Mesenteric fat pad (tissue), 1 donor: ENCODE data around the gene NXPH4. TPM values are rescaled to one million over a fixed set of nuclear protein-coding genes. Genes with fewer than 3 reads are reported as not detected.

Source experiments
- DNase-seq: peaks from one replicate; pipeline ENCODE4 v3.0.0-alpha.2; 2020; ENCODE audit warnings: low spot score
- total RNA-seq: library from RNA; stranded (reverse); fragmentation: NEBNext Ultra II Directional; extraction: Animal tissue kit (Norgen Biotek cat#: 25700); gene quantifications from one replicate; pipeline ENCODE4 v1.2.1, GENCODE V29; 2021
- donor health status: DM: yes; HTN: yes; CAD: no.

NXPH4 gene
- total RNA-seq, 1 donor from 2014 or later, result 1.4 TPM

- DNase-seq, result no peak
Measured at GRCh38 chr12:57183939-57184725, 32.5 kb upstream of the NXPH4 start.

- DNase-seq, result no peak
Measured at GRCh38 chr12:57185403-57185802, 31.2 kb upstream of the NXPH4 start.

- no peak for DNase-seq
Measured at GRCh38 chr12:57185906-57186508, 30.6 kb upstream of the NXPH4 start.

GRCh38 chr12:57187222-57188089 lies 29.1 kb upstream of the NXPH4 start:
- DNase-seq, result no peak

- no peak for DNase-seq
Measured at GRCh38 chr12:57188090-57188425, 28.5 kb upstream of the NXPH4 start.

GRCh38 chr12:57190037-57190436 lies 26.6 kb upstream of the NXPH4 start:
- no peak for DNase-seq

- DNase-seq, result no peak
Measured at GRCh38 chr12:57190821-57191220, 25.8 kb upstream of the NXPH4 start.

- DNase-seq, result no peak
Measured at GRCh38 chr12:57191410-57191809, 25.2 kb upstream of the NXPH4 start.

GRCh38 chr12:57192920-57193319 lies 23.7 kb upstream of the NXPH4 start:
- DNase-seq, result no peak

- DNase-seq, result no peak
Measured at GRCh38 chr12:57193706-57194245, 22.8 kb upstream of the NXPH4 start.

GRCh38 chr12:57194253-57194652 lies 22.3 kb upstream of the NXPH4 start:
- no peak for DNase-seq

- DNase-seq, result no peak
Measured at GRCh38 chr12:57195186-57195585, 21.4 kb upstream of the NXPH4 start.

- DNase-seq, result no peak
Measured at GRCh38 chr12:57195611-57196371, 20.8 kb upstream of the NXPH4 start.

- no peak for DNase-seq
Measured at GRCh38 chr12:57196439-57196838, 20.2 kb upstream of the NXPH4 start.

GRCh38 chr12:57196956-57197355 lies 19.6 kb upstream of the NXPH4 start:
- DNase-seq, result no peak

GRCh38 chr12:57198329-57198728 lies 18.3 kb upstream of the NXPH4 start:
- no peak for DNase-seq

- DNase-seq, result no peak
Measured at GRCh38 chr12:57199191-57199590, 17.4 kb upstream of the NXPH4 start.

GRCh38 chr12:57200497-57200896 lies 16.1 kb upstream of the NXPH4 start:
- DNase-seq, result no peak

GRCh38 chr12:57201219-57201618 lies 15.4 kb upstream of the NXPH4 start:
- DNase-seq, result no peak

- DNase-seq, result no peak
Measured at GRCh38 chr12:57201631-57202030, 15.0 kb upstream of the NXPH4 start.

- no peak for DNase-seq
Measured at GRCh38 chr12:57202321-57202720, 14.3 kb upstream of the NXPH4 start.
